HCT116 (cell line): ENCODE measurements around the gene CTDSP1.

ENCODE experiments used
- CEBPB ChIP-seq: IDR thresholded peaks from 2 replicates; pipeline ENCODE4 v1.6.1; 2012; ENCODE audit warnings: low read depth
- EGR1 ChIP-seq: IDR thresholded peaks from 2 replicates; pipeline ENCODE4 v1.6.1; 2012; ENCODE audit warnings: low read depth
- EZH2 ChIP-seq: fragments of 200-600 bp; sonication (generic); IDR thresholded peaks from 2 replicates; pipeline ENCODE4 v1.6.1; 2017; ENCODE audit warnings: antibody characterized with exemption, mixed run types
- EZH2phosphoT487 ChIP-seq: fragments of 200-600 bp; IDR thresholded peaks from 2 replicates; pipeline ENCODE4 v1.6.1; 2018; ENCODE audit warnings: antibody characterized with exemption, borderline replicate concordance
- POLR2A ChIP-seq: IDR thresholded peaks from 2 replicates; pipeline ENCODE4 v1.7.0; 2011; ENCODE audit warnings: borderline replicate concordance; ENCODE audit not compliant: insufficient read depth, insufficient read length; ENCODE audit errors: extremely low read depth
- RAD21 ChIP-seq: IDR thresholded peaks from 2 replicates; pipeline ENCODE4 v1.6.1; 2012; ENCODE audit warnings: low read depth, mild to moderate bottlenecking
- SP1 ChIP-seq: IDR thresholded peaks from 2 replicates; pipeline ENCODE4 v1.6.1; 2012; ENCODE audit warnings: low read depth
- SRF ChIP-seq: IDR thresholded peaks from 2 replicates; pipeline ENCODE4 v1.6.1; 2012; ENCODE audit warnings: low read depth
- ZFX ChIP-seq: fragments of 450-650 bp; IDR thresholded peaks from 2 replicates; pipeline ENCODE4 v1.6.1; 2017
- TF ChIP-seq, protein P1 (sequence below), 3 experiments: fragments of 200-600 bp in 1 of 3; sonication (generic) in 1 of 3; IDR thresholded peaks in 2 of 3; conservative IDR thresholded peaks in 1 of 3; 2 replicates each; pipeline ENCODE4 v1.5.1; 2012 to 2017; ENCODE audit warnings: low read depth in 2 of 3, low read length in 2 of 3, antibody characterized with exemption in 1 of 3, borderline replicate concordance in 1 of 3, control low read depth in 1 of 3, mild to moderate bottlenecking in 1 of 3, mixed read lengths in 1 of 3, mixed run types in 1 of 3, moderate library complexity in 1 of 3; ENCODE audit not compliant: insufficient read depth in 1 of 3
- TF ChIP-seq, protein P2 (sequence below): IDR thresholded peaks from 2 replicates; pipeline ENCODE4 v1.6.1; 2012; ENCODE audit warnings: low read depth
- TF ChIP-seq, protein P3 (sequence below): IDR thresholded peaks from 2 replicates; pipeline ENCODE4 v1.6.1; 2012
- TF ChIP-seq, protein P4 (sequence below): IDR thresholded peaks from 2 replicates; pipeline ENCODE4 v1.6.1; 2012

DNA sequence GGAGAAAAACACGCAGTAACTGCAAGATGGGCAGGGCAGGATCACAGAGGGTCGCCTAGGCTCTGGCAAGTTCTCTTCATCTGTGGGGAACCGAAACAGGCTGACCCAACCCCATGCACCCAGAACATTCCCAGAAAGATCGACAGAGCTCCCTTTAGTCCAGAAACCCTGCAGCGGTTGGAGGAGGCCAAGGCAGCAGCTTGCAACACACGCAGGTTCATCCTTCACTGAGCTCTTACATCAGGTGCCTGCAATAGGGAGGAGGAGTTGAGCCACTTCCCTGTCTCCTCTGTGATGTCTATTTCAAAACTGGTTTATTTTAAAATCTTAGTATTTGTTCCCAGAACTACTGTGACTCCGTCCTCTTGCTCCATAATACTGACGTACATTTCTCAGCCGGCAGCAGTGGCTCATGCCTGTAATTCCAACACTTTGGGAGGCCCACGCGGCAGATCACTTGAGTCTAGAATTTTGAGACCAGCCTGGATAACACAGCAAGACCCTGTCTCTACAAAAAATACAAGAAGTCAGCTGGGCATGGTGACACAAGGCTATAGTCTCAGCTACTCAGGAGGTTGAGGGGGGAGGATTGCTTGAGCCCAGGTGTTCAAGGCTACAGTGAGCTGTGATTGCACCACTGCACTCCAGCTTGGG, 29.1 kb upstream of the CTDSP1 start:
- TF ChIP-seq, protein P1, sequence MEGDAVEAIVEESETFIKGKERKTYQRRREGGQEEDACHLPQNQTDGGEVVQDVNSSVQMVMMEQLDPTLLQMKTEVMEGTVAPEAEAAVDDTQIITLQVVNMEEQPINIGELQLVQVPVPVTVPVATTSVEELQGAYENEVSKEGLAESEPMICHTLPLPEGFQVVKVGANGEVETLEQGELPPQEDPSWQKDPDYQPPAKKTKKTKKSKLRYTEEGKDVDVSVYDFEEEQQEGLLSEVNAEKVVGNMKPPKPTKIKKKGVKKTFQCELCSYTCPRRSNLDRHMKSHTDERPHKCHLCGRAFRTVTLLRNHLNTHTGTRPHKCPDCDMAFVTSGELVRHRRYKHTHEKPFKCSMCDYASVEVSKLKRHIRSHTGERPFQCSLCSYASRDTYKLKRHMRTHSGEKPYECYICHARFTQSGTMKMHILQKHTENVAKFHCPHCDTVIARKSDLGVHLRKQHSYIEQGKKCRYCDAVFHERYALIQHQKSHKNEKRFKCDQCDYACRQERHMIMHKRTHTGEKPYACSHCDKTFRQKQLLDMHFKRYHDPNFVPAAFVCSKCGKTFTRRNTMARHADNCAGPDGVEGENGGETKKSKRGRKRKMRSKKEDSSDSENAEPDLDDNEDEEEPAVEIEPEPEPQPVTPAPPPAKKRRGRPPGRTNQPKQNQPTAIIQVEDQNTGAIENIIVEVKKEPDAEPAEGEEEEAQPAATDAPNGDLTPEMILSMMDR (IDR thresholded peaks at IDR 0.05 in 2 of 3, conservative IDR thresholded peaks at IDR 0.05 in 1 of 3; ENCODE audit: borderline replicate concordance in 1 of 3, insufficient read depth in 1 of 3, low read depth in 2 of 3, low read length in 2 of 3): no peak
- no peak for TF ChIP-seq EZH2
- no peak for TF ChIP-seq CEBPB
- TF ChIP-seq EGR1: no peak
- TF ChIP-seq, protein P2, sequence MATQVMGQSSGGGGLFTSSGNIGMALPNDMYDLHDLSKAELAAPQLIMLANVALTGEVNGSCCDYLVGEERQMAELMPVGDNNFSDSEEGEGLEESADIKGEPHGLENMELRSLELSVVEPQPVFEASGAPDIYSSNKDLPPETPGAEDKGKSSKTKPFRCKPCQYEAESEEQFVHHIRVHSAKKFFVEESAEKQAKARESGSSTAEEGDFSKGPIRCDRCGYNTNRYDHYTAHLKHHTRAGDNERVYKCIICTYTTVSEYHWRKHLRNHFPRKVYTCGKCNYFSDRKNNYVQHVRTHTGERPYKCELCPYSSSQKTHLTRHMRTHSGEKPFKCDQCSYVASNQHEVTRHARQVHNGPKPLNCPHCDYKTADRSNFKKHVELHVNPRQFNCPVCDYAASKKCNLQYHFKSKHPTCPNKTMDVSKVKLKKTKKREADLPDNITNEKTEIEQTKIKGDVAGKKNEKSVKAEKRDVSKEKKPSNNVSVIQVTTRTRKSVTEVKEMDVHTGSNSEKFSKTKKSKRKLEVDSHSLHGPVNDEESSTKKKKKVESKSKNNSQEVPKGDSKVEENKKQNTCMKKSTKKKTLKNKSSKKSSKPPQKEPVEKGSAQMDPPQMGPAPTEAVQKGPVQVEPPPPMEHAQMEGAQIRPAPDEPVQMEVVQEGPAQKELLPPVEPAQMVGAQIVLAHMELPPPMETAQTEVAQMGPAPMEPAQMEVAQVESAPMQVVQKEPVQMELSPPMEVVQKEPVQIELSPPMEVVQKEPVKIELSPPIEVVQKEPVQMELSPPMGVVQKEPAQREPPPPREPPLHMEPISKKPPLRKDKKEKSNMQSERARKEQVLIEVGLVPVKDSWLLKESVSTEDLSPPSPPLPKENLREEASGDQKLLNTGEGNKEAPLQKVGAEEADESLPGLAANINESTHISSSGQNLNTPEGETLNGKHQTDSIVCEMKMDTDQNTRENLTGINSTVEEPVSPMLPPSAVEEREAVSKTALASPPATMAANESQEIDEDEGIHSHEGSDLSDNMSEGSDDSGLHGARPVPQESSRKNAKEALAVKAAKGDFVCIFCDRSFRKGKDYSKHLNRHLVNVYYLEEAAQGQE: no peak
- TF ChIP-seq SP1: no peak
- TF ChIP-seq, protein P3, sequence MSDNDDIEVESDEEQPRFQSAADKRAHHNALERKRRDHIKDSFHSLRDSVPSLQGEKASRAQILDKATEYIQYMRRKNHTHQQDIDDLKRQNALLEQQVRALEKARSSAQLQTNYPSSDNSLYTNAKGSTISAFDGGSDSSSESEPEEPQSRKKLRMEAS: no peak
- TF ChIP-seq RAD21: no peak
- no peak for TF ChIP-seq ZFX
- no peak for TF ChIP-seq POLR2A
- no peak for TF ChIP-seq EZH2phosphoT487
- TF ChIP-seq, protein P4, sequence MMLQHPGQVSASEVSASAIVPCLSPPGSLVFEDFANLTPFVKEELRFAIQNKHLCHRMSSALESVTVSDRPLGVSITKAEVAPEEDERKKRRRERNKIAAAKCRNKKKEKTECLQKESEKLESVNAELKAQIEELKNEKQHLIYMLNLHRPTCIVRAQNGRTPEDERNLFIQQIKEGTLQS: no peak
- no peak for TF ChIP-seq SRF
